Epithelial cell of proximal tubule (primary cell): Measurements from ENCODE around the gene PLEKHG3. TPM values are rescaled to one million over a fixed set of nuclear protein-coding genes. Genes with fewer than 3 reads are reported as not detected.

Experiments
- DNase-seq: peaks from one replicate; pipeline ENCODE4 v3.0.0-alpha.2; 2011; ENCODE audit warnings: low read depth
- H3K4me3 ChIP-seq: 2 replicates; pipeline ENCODE4 v1.5.1; 2011; ENCODE audit warnings: low read depth, mild to moderate bottlenecking, low read length
- CTCF ChIP-seq: conservative IDR thresholded peaks from 2 replicates; pipeline ENCODE4 v1.5.1; 2012; ENCODE audit warnings: low read depth, mild to moderate bottlenecking, low read length
- total RNA-seq: library from RNA; depleted of rRNA; stranded (reverse); fragments of >200 nt; gene quantifications from 2 replicates; pipeline ENCODE4 v1.2.3, GENCODE V29; 2015

Gene PLEKHG3
- total RNA-seq, 1 donor from 2014 or later, result 48.1 TPM

GRCh38 chr14:64758025-64758521 lies 53.8 kb downstream of the PLEKHG3 start:
- no peak for TF ChIP-seq CTCF
- no peak overlapping the region for H3K4me3 ChIP-seq
- no peak for DNase-seq

- no peak overlapping the region for H3K4me3 ChIP-seq
- DNase-seq, result no peak
- TF ChIP-seq CTCF, result no peak
Observed at GRCh38 chr14:64758691-64759554, 54.7 kb downstream of the PLEKHG3 start.

- H3K4me3 ChIP-seq, result no peak overlapping the region
- DNase-seq, result no peak
- TF ChIP-seq CTCF, result no peak
Observed at GRCh38 chr14:64759555-64759938, 55.3 kb downstream of the PLEKHG3 start.

- no peak for DNase-seq
- H3K4me3 ChIP-seq, result no peak overlapping the region
- peak; percentile 77 for TF ChIP-seq CTCF
Observed at GRCh38 chr14:64760146-64760755, 56.0 kb downstream of the PLEKHG3 start.

GRCh38 chr14:64760916-64761315 lies 56.7 kb downstream of the PLEKHG3 start:
- no peak overlapping the region for H3K4me3 ChIP-seq
- DNase-seq, result no peak
- no peak for TF ChIP-seq CTCF

- H3K4me3 ChIP-seq, result no peak overlapping the region
- TF ChIP-seq CTCF, result peak; percentile 27
- DNase-seq, result no peak
Observed at GRCh38 chr14:64761441-64762043, 57.3 kb downstream of the PLEKHG3 start.
